Mesenchymal stem cell (in vitro differentiated cells and primary cell): ENCODE results near the gene RAB7A.
"Not testable (repeated sequence)": the region's sequence is repeated elsewhere in the genome, so short reads cannot be mapped to it uniquely, and the experiment has no call there.

ENCODE experiments used
- DNase-seq: peaks from one replicate; pipeline ENCODE4 v3.0.0-alpha.2; 2013
- H2AFZ ChIP-seq: one replicate; pipeline ENCODE4 v1.6.1; 2013; ENCODE audit warnings: low read depth, mild to moderate bottlenecking, control low read depth, inconsistent platforms, low read length, moderate library complexity
- H2AK5ac ChIP-seq: 2 replicates; pipeline ENCODE4 v1.6.1; 2013; ENCODE audit warnings: low read length, moderate library complexity, mild to moderate bottlenecking, inconsistent platforms; ENCODE audit not compliant: severe bottlenecking
- H2BK120ac ChIP-seq: one replicate; pipeline ENCODE4 v1.6.1; 2013; ENCODE audit warnings: low read depth, mild to moderate bottlenecking, inconsistent platforms, low read length, moderate library complexity
- H2BK12ac ChIP-seq, 2 experiments: one replicate each; pipeline ENCODE4 v1.6.1; 2013; ENCODE audit warnings: inconsistent platforms in 2 of 2, low read length in 2 of 2, mild to moderate bottlenecking in 2 of 2, moderate library complexity in 2 of 2, control low read depth in 1 of 2
- H2BK15ac ChIP-seq: one replicate; pipeline ENCODE4 v1.6.1; 2013; ENCODE audit warnings: mild to moderate bottlenecking, low read depth, inconsistent platforms; ENCODE audit not compliant: poor library complexity, severe bottlenecking
- H2BK5ac ChIP-seq: 2 replicates; pipeline ENCODE4 v1.6.1; 2013; ENCODE audit warnings: low read depth, mild to moderate bottlenecking, low read length, control low read depth, inconsistent platforms; ENCODE audit not compliant: poor library complexity, severe bottlenecking
- H3K14ac ChIP-seq, 2 experiments: one replicate each; pipeline ENCODE4 v1.6.1; 2013; ENCODE audit warnings: inconsistent platforms in 2 of 2, low read length in 2 of 2, control low read depth in 1 of 2, mild to moderate bottlenecking in 1 of 2, moderate library complexity in 1 of 2
- H3K18ac ChIP-seq, 2 experiments: one replicate each; pipeline ENCODE4 v1.6.1; 2013; ENCODE audit warnings: inconsistent platforms in 2 of 2, low read length in 2 of 2, control low read depth in 1 of 2, low read depth in 1 of 2, mild to moderate bottlenecking in 1 of 2
- H3K23ac ChIP-seq, 2 experiments: one replicate each; pipeline ENCODE4 v1.6.1; 2013; ENCODE audit warnings: inconsistent platforms in 2 of 2, low read length in 2 of 2, mild to moderate bottlenecking in 2 of 2, moderate library complexity in 2 of 2, control low read depth in 1 of 2
- H3K27ac ChIP-seq: 2 replicates; pipeline ENCODE4 v1.5.1; 2013; ENCODE audit warnings: mild to moderate bottlenecking, moderate library complexity, low read length, control low read depth, inconsistent platforms; ENCODE audit not compliant: poor library complexity, severe bottlenecking
- H3K27me3 ChIP-seq, 2 experiments: 2 replicates each; pipeline versions ENCODE4 v1.6.1 to v1.7.0; 2013; ENCODE audit warnings: low read length in 2 of 2, mild to moderate bottlenecking in 2 of 2, moderate library complexity in 2 of 2, control low read depth in 1 of 2, inconsistent platforms in 1 of 2; ENCODE audit not compliant: control insufficient read depth in 1 of 2, insufficient read depth in 1 of 2
- H3K36me3 ChIP-seq, 2 experiments: 2 replicates each; pipeline versions ENCODE4 v1.6.1 to v1.7.0; 2013; ENCODE audit warnings: low read length in 2 of 2, control low read depth in 1 of 2, inconsistent platforms in 1 of 2, low read depth in 1 of 2, mild to moderate bottlenecking in 1 of 2; ENCODE audit not compliant: insufficient read depth in 2 of 2, control insufficient read depth in 1 of 2
- H3K4ac ChIP-seq, 2 experiments: one replicate each; pipeline ENCODE4 v1.6.1; 2013; ENCODE audit warnings: inconsistent platforms in 2 of 2, low read length in 2 of 2, mild to moderate bottlenecking in 2 of 2, moderate library complexity in 2 of 2, control low read depth in 1 of 2, low read depth in 1 of 2
- H3K4me1 ChIP-seq: 2 replicates; pipeline ENCODE4 v1.6.1; 2013; ENCODE audit warnings: low read depth, low read length, control low read depth; ENCODE audit not compliant: control insufficient read depth, insufficient read depth
- H3K4me2 ChIP-seq: 2 replicates; pipeline ENCODE4 v1.6.1; 2013; ENCODE audit warnings: low read length, mild to moderate bottlenecking, inconsistent platforms; ENCODE audit not compliant: poor library complexity, severe bottlenecking
- H3K4me3 ChIP-seq, 2 experiments: 2 replicates each; pipeline versions ENCODE4 v1.5.1 to v1.7.0; 2013; ENCODE audit warnings: low read length in 2 of 2, mild to moderate bottlenecking in 2 of 2, control low read depth in 1 of 2, low read depth in 1 of 2; ENCODE audit not compliant: insufficient read depth in 1 of 2
- H3K79me1 ChIP-seq: replicated peaks from 2 replicates; pipeline ENCODE4 v1.6.1; 2013; ENCODE audit warnings: mild to moderate bottlenecking, control low read depth, low read length, inconsistent platforms; ENCODE audit not compliant: poor library complexity, severe bottlenecking
- H3K9ac ChIP-seq: 2 replicates; pipeline ENCODE4 v1.7.0; 2013; ENCODE audit warnings: mild to moderate bottlenecking, low read length, moderate library complexity
- H3K9me3 ChIP-seq: 2 replicates; pipeline ENCODE4 v1.7.0; 2013; ENCODE audit warnings: mild to moderate bottlenecking, low read length; ENCODE audit not compliant: control insufficient read depth
- H4K8ac ChIP-seq: one replicate; pipeline ENCODE4 v1.6.1; 2013; ENCODE audit warnings: inconsistent platforms, mild to moderate bottlenecking, low read length, moderate library complexity
- H4K91ac ChIP-seq: one replicate; pipeline ENCODE4 v1.6.1; 2013; ENCODE audit warnings: mild to moderate bottlenecking, low read length, inconsistent platforms
- WGBS: methylation state at CpG from one replicate; pipeline ENCODE4 v1.1.7; 2013; ENCODE audit warnings: mixed read lengths; 5-methylcytosine and 5-hydroxymethylcytosine counted together

The RAB7A gene

DNA sequence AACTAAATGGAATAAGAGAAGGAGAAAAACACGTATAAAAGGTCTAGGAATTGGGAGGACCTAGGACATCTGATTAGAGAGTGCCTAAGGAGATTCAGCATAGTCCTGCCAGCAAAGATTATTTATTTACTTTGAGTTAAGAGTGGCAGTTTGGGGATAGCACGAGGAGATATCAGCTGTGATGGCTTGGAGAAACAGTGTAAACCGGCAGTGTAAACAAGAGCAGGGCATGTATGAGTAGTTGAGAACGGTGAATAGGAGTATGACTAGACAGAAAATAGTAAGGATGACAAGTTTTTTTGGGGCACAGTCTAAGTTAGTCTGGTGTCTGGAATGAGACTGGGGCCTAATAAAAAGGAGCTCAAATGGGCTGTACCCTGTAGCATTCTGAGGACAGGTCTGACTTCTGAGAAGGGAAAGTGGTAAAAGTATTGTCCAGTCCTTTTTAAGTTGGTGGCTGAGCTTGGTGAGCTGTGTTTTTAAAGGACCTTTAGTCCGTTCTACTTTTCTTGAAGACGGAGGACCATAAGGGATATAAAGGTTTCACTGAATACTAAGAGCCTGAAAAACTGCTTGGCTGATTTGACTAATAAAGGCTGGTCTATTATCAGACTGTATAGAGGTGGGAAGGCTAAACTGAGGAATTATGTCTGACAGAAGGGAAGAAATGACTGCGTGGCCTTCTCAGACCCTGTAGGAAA is 104.1 kb downstream of the RAB7A start:
- H3K36me3 ChIP-seq, H3K9me3 ChIP-seq, H3K23ac ChIP-seq, H3K27ac ChIP-seq, H3K4me1 ChIP-seq, H2BK120ac ChIP-seq, H3K79me1 ChIP-seq, H2BK5ac ChIP-seq, H2BK15ac ChIP-seq, H2AK5ac ChIP-seq, H3K4me2 ChIP-seq, H4K8ac ChIP-seq, DNase-seq, H3K14ac ChIP-seq, H3K4me3 ChIP-seq, H3K4ac ChIP-seq, H3K9ac ChIP-seq, H3K27me3 ChIP-seq, H2AFZ ChIP-seq, H4K91ac ChIP-seq, H3K18ac ChIP-seq, H2BK12ac ChIP-seq: not testable (repeated sequence)
- 73% methylated on average over 7 of the region's 7 CpGs for WGBS

DNA sequence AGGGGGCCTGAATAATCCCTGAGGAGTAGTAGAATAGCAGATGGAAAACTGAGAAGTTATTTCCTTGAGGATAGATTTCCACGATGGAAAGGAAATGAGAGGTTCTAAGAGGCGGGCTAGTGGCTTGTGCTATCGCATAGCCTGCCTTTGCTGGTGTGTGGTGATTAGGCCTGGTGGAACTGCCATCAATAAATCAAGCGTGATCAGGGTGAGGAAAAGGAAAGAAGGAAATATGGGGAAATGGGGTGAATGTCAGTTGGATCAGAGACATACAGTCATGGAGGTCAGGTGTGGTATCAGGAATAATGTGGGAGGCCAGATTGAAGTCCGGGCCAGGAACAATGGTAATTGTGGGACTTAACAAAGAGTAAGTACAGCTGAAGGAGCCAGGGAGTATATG is 104.8 kb downstream of the RAB7A start:
- H2BK15ac ChIP-seq, H3K18ac ChIP-seq, H2BK12ac ChIP-seq, DNase-seq, H3K9ac ChIP-seq, H3K9me3 ChIP-seq, H4K91ac ChIP-seq, H2AFZ ChIP-seq, H3K4me3 ChIP-seq, H3K27me3 ChIP-seq, H3K14ac ChIP-seq, H4K8ac ChIP-seq, H2AK5ac ChIP-seq, H3K23ac ChIP-seq, H3K36me3 ChIP-seq, H2BK120ac ChIP-seq, H3K79me1 ChIP-seq, H3K27ac ChIP-seq, H3K4me1 ChIP-seq, H2BK5ac ChIP-seq, H3K4ac ChIP-seq, H3K4me2 ChIP-seq: not testable (repeated sequence)
- 90% methylated on average over 5 of the region's 5 CpGs for WGBS

DNA sequence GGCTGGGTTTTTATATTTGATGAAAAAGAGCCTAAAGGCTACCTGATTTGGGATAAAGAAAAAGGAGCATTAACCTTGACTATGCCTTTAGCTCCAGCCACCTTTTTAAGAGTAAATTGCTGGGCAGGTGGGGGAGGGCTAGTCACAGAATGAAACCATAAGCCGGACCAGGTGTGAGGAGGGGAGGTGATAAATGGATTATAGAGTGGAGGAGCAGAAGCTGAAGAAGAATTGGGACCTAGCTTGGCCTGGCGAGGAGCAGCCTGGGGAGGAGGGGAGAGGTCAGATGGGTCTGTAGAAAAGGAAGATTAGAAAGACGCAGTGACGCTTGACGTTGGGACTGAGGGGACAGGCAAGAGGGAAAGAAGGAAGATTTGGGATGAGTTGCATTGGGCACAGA is 107.0 kb downstream of the RAB7A start:
- not testable (repeated sequence) for H3K4me2 ChIP-seq, H3K23ac ChIP-seq, H2BK120ac ChIP-seq, H3K27ac ChIP-seq, H3K18ac ChIP-seq, H3K14ac ChIP-seq, DNase-seq, H3K4me1 ChIP-seq, H3K9me3 ChIP-seq, H4K8ac ChIP-seq, H2AK5ac ChIP-seq, H3K36me3 ChIP-seq, H3K4ac ChIP-seq, H3K27me3 ChIP-seq, H2BK15ac ChIP-seq, H3K9ac ChIP-seq, H3K79me1 ChIP-seq, H2BK5ac ChIP-seq, H2BK12ac ChIP-seq, H3K4me3 ChIP-seq, H2AFZ ChIP-seq, H4K91ac ChIP-seq
- WGBS = 87% methylated on average over 5 of the region's 5 CpGs

DNA sequence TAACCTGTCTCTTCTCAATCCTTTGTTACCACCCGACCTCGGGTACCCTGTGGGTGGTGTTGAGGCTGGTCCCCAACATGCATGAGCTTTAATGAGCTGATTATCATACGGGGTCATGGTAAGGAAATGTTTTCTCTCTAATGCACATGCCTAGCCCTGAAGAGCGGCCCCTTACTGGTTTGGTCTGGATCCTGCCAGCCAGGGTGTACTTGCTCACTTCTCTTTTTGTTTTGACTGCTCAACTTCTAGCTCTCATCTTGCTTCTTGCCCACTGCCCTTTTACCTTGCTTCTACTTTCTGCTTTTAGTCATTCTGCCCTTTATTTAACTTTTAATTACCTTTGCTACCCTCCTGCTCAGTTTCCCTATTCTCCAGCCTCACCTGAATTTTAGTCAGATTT is 109.1 kb downstream of the RAB7A start:
- Histone ChIP-seq H3K9me3 (no peaks in the 10 kb centered on the region), H3K4me3 (no peak overlapping the region), H2BK120ac (no peak overlapping the region), H4K8ac (no peak overlapping the region), H3K79me1 (no peaks in the 10 kb centered on the region), H3K27me3 (peaks cover 0 to 3% of the 10 kb centered on the region in 2 experiments), H3K4ac (no peak overlapping the region), H3K9ac (no peak overlapping the region), H3K36me3 (no peaks in the 10 kb centered on the region), H2BK15ac (no peak overlapping the region), H4K91ac (no peak overlapping the region), H3K18ac (no peak overlapping the region), H2AK5ac (no peak overlapping the region), H3K4me2 (no peak overlapping the region), H2BK12ac (no peak overlapping the region), H3K27ac (no peak overlapping the region), H2AFZ (no peak overlapping the region), H2BK5ac (no peak overlapping the region), H3K4me1 (no peaks in the 10 kb centered on the region), H3K14ac (no peak overlapping the region), H3K23ac (no peak overlapping the region)
- 91% methylated on average over 4 of the region's 4 CpGs for WGBS
- DNase-seq = no peak
